Stimulated activated CD4-positive, alpha-beta T cell treated with anti-CD3 and anti-CD28 coated beads, TNF-alpha, amount 100 ng/mL, for 1 hour (primary cell): Measurements from ENCODE around the gene SIRT3.

Source experiments
- DNase-seq, 3 donors: peaks; one replicate each; pipeline ENCODE4 v3.0.0-alpha.2; 2020; ENCODE audit warnings: low read depth in 3 of 3, low spot score in 1 of 3

The SIRT3 gene

GRCh38 chr11:217704-218103, 18.4 kb downstream of the SIRT3 start:
- DNase-seq = no peak

- DNase-seq = no peak
Observed at GRCh38 chr11:216081-216974, 19.8 kb downstream of the SIRT3 start.

DNA sequence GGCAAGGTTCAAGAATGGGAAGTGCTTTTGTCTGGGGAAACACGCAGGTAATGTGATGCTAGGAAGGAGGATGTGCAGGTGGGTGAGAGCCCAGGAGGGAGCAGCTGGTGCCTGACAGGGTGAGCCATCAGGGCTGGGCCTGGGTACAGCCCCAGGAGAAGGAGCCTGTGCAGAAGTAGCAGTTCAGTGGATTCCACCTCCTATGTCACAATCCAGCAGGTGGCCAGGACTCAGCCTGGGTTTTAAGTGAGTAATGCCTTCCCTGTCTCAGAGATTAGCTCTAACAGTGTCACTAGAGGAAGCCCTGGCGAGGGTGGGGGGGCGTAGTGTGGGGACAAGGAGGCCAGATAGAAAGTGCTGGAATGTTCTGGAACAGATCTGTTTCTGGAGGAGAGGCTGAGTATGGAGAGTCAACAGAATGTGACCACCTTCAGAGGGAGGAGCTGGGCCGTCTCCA, 20.5 kb downstream of the SIRT3 start:
- DNase-seq = no peak

DNA sequence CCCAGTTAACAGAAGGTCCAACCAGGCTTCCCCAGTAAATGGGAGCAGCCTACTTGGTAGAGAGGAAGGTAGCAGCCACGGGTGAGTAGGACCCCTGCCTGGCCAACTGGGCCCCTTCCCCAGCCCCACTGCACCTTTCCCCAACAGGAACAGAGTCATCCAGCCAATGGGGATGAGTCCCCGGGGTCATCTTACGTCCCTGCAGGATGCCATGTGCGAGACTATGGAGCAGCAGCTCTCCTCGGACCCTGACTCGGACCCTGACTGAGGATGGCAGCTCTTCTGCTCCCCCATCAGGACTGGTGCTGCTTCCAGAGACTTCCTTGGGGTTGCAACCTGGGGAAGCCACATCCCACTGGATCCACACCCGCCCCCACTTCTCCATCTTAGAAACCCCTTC, 22.1 kb downstream of the SIRT3 start:
- no peak for DNase-seq

GRCh38 chr11:213111-213510, 23.0 kb downstream of the SIRT3 start:
- no peak for DNase-seq

GRCh38 chr11:212150-213100, 23.7 kb downstream of the SIRT3 start:
- DNase-seq = no peak

- DNase-seq = no peak
Observed at GRCh38 chr11:211741-212140, 24.4 kb downstream of the SIRT3 start.

DNA sequence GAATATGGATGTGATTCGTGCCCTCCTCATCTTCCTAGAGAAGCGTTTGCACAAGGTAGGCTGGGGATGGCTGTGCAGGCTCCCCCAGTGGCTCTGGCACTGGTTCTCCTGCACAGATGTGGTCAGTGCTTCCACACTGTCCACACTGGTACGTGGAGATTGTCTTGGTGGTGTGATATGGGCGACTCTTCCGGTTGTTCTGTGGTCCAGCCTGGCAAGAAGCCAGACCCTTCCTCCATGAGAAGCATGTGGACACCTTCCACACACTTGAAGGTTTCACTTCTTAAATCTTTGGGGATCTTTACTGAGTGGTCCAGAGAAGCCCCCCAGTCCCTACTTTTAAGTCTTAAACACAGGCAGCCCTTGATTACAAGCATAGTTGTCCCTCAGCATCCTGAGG, 24.8 kb downstream of the SIRT3 start:
- DNase-seq = no peak

- DNase-seq = no peak
Observed at GRCh38 chr11:210803-211180, 25.4 kb downstream of the SIRT3 start.

DNA sequence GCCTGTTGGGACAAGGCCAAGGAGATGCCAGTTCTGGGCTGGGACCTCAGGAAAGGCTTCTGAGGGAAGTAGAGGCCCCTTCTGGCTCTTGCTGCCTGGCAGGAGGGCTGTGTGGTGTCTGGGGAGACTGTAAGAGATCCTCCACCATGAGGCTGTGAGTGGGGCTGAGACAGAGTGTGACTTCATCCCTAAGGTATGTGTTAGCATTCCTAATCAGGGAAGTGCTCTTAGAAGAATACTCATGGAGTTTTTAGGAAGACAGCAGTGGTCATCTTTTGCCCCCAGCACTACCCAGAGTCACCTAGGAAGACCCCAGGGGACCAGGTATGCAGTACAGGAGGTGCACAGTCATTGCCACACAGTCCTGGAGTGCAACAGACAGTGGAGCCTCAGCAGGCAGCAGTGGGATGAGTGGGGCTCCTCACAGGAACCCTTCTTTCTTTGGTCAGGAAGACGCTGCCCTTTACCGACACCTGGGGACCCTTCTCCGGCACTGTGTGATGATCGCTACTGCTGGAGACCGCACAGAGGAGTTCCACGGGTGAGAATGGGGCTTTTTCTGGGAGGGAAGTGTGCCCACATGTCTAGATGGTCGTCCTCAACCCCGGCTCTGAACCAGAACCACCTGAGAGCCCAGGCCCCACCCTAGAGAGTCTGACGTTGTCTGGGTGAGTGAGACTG, 25.9 kb downstream of the SIRT3 start:
- no peak for DNase-seq

GRCh38 chr11:209275-210121, 26.6 kb downstream of the SIRT3 start:
- no peak for DNase-seq

DNA sequence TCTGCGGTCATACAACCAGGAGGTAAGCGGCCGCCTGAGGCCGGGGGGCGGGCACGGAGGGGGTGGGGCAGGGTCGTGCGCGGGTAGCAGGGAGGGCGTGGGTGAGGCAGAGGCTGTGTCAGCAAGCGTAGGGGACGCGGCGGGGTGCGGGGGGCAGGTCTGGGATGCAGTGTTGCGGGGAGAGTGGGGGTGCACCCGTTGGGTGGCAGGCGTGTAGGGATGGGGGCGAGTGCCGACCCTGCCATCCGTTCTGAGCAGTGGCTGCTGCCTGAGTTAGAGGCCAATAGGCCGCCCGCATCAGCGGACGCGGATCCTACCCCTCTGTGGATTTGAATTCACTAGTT, 27.3 kb downstream of the SIRT3 start:
- DNase-seq = no peak

DNA sequence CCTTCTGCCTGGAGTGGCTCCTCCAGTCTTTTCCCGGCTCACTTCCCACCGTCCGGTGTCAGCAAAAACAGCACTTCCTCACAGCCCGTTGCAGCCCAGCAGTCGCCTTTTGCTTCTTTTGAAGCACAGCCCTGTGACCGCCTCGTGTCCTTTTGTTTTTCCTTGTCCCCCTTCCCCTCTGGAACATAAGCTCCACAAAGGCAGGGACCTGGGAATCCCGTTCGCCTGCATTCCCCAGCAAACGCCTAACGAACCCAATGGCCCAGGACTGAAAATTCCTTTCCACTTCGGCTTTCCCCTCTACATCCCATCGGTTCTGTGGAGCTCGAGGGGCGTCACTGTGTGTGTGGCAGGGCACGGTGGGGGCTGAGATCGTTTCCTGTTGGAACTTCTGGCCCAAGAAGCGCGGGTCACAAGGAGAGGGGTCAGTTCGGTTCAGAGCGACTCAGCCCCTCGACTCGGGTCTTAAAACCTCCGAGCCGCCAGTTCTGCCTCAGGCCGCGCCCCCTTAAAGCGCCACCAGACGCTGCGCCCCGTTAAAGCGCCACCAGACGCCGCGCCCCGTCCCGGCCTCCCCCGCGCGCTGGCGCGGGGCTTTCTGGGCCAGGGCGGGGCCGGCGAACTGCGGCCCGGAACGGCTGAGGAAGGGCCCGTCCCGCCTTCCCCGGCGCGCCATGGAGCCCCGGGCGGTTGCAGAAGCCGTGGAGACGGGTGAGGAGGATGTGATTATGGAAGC, 27.8 kb downstream of the SIRT3 start:
- peak; percentile 53 to 68 (median 64) for DNase-seq

GRCh38 chr11:207863-208180, 28.3 kb downstream of the SIRT3 start:
- peak in 1 of 3 donors; percentile 19 for DNase-seq

DNA sequence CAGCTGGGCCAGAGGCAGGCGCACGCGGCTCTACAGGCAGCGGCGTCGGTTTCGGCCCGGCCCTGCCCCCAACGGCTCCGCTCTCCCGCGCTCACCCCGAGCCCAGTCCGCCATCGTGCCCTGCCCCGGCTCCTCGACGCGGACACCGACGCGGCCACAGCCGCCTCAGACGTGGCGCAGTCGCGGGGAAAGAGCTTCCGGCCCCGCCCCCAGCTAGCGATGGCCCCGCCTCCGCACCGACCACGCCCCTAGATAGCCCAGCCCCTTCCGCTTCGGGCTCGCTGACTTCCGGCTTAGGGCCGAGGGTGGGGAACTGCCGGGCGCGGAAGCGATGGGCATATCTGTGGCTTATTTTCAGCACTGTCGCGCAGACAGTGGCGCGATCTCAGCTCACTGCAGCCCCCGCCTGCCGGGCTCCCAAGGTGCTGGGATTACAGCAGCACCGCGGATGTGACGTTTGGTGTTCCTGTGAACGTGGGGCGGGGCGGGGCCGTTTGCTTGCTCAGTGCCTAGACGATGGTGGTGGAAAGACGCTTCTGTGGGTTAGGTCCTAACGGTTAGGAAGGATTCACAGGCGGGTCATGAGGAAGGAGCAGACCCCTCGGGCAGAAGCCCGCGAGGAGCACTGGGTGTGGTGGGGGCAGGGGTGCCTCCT, 28.8 kb downstream of the SIRT3 start, which contains the start of the genes BET1L and RIC8A:
Gene BET1L, minus strand, starts transcription at position 192 of the 655 bp plus-strand sequence. Its CDS starts 78 bp downstream, at position 114.
Gene RIC8A, plus strand, starts transcription at position 501 of the 655 bp plus-strand sequence. CDS start 1,147 bp downstream, outside the sequence.
- DNase-seq = peak; percentile 96 to 97 (median 96)

- DNase-seq = no peak
Observed at GRCh38 chr11:206526-207207, 29.5 kb downstream of the SIRT3 start.

- DNase-seq = no peak
Observed at GRCh38 chr11:206002-206384, 30.1 kb downstream of the SIRT3 start.

GRCh38 chr11:205221-206001, 30.7 kb downstream of the SIRT3 start:
- DNase-seq = no peak
